DMS114 treated with DMSO at 0.1 percent for 48 hours (cell line): Measurements from ENCODE around the gene ZNF277.

Source experiments
- DNase-seq: peaks from one replicate; lab custom pipeline; 2025; ENCODE audit not compliant: unreplicated experiment; lab: John Stamatoyannopoulos, UW

The ZNF277 gene

GRCh38 chr7:112383671-112384417 lies 177.3 kb downstream of the ZNF277 start:
- no peak for DNase-seq

DNA sequence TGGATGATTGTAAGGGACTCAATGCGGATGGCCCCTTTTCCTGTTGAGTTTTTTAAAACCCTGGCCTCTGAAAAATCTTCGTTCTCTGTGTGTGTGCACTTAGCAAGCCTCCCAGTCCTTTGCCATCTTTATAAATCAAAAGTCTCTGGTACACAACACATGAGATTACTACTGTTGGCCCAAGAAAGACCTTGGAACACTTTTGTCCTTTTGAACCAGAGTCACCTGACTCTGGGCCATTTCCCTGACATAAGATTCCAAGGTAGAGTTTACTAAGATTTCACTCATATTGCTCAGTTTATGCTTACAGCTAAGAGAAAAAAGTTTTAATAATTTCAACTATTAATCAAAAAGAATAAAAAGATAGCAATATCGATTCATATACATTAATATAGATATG lies 179.0 kb downstream of the ZNF277 start:
- DNase-seq, result no peak

DNA sequence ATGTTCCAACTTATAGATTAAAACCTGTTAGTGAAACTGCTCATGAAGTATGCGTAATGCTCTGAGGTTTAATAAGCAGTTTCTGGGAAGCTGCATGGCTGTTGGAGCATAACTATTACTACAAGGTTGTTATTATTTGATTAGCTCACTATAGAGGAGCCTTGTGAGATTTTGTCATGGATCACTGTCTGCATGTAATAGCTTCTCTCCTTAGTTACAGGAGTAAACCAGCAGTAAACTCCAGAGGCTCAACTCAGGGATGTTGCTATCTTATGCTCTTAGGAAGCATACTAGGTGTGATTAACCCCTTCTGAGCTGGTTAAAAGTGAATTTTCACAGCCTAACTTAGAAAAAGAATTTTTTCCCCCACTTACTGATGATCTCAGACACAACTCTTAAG lies 180.1 kb downstream of the ZNF277 start:
- DNase-seq, result no peak

- no peak for DNase-seq
Measured at GRCh38 chr7:112390167-112390566, 183.7 kb downstream of the ZNF277 start.

- peak; percentile 7 for DNase-seq
Measured at GRCh38 chr7:112391079-112391821, 184.8 kb downstream of the ZNF277 start.

DNA sequence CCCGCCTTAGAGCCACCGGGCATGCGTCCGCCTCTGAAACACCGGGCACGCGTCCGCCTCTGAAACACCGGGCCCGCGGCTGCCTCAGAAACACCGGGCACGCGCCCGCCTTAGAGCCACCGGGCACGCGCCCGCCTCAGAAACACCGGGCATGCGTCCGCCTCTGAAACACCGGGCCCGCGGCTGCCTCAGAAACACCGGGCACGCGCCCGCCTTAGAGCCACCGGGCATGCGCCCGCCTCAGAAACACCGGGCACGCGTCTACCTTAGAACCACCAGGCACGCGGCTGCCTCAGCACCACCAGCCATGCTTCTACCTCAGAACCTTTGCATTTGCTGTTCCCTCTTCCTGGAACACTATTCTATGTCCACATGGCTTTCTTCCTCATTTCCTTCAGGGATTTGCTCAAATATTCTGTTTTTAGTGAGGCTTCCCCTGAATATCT lies 185.4 kb downstream of the ZNF277 start:
- peak; percentile 52 for DNase-seq
